GM10266 (cell line): ENCODE data around the gene FBXL17.

Source experiments
- DNase-seq: peaks from one replicate; pipeline ENCODE4 v3.0.0; 2012; ENCODE audit errors: extremely low spot score
- CTCF ChIP-seq: IDR thresholded peaks from 2 replicates; pipeline ENCODE4 v1.5.1; 2012; ENCODE audit warnings: mild to moderate bottlenecking, low read depth; ENCODE audit not compliant: control insufficient read depth, insufficient read depth; ENCODE audit errors: missing control alignments

FBXL17 gene

GRCh38 chr5:107958861-107959260 is 423.0 kb downstream of the FBXL17 start:
- no peak for TF ChIP-seq CTCF
- DNase-seq, result no peak

GRCh38 chr5:107958432-107958831 is 423.5 kb downstream of the FBXL17 start:
- no peak for DNase-seq
- TF ChIP-seq CTCF, result no peak

GRCh38 chr5:107957051-107957450 is 424.8 kb downstream of the FBXL17 start:
- TF ChIP-seq CTCF, result no peak
- no peak for DNase-seq

GRCh38 chr5:107955321-107955720 is 426.6 kb downstream of the FBXL17 start:
- no peak for DNase-seq

GRCh38 chr5:107954254-107954653 is 427.6 kb downstream of the FBXL17 start:
- no peak for TF ChIP-seq CTCF
- DNase-seq, result no peak

More at GRCh38 chr5:107955321-107955720, 426.6 kb downstream of the FBXL17 start:
- no peak for TF ChIP-seq CTCF

- no peak for TF ChIP-seq CTCF
- DNase-seq, result no peak
Observed at GRCh38 chr5:107952450-107952849, 429.4 kb downstream of the FBXL17 start.

GRCh38 chr5:107951309-107951708 is 430.6 kb downstream of the FBXL17 start:
- no peak for TF ChIP-seq CTCF
- DNase-seq, result no peak

GRCh38 chr5:107950776-107951175 is 431.1 kb downstream of the FBXL17 start:
- no peak for DNase-seq

More at GRCh38 chr5:107950776-107951175, 431.1 kb downstream of the FBXL17 start:
- no peak for TF ChIP-seq CTCF
